Measurements from ENCODE around the gene MRPL11. TPM values are rescaled to one million over a fixed set of nuclear protein-coding genes. Genes with fewer than 3 reads are reported as not detected.
"Not testable (repeated sequence)": the region's sequence is repeated elsewhere in the genome, so short reads cannot be mapped to it uniquely, and the experiment has no call there.

The MRPL11 gene
- total and polyA plus RNA-seq, 4 donors = 15.5 to 53.4 (median 40.1) TPM

DNA sequence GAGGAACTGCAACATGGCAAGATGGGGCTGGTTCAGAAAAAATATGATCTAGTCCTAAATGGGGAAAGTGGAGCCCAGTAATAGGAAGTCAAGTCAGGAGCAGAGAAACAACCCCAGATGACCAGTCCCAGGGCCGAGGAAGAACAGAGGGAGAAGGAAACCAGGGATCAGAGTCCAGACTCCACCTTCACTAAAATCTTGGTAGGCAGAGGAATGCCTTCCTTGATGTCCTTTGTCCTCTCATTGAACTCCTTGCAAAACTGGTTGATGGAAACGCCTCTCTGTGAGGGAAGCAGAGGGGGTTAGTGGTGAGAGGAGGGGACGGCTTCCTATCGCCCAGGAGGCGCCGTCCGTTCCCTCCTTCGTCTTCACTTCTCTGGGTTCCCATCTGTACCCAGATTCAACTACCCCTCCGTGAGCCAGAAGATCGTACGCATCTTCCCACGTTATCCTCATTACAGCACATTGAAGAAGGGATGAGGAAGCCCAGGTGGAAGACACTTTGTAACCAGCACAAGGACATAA is 607 bp downstream of the MRPL11 start:
- Histone ChIP-seq H3K4me1 (ENCODE audit: control insufficient read depth, insufficient read depth, low read length) (peaks cover 15% of the 10 kb centered on the region), H3K27me3 (ENCODE audit: control insufficient read depth, insufficient read depth, low read length) (no peaks in the 10 kb centered on the region), H3K9me3 (ENCODE audit: control insufficient read depth, insufficient read depth, low read length) (no peaks in the 10 kb centered on the region), H3K4me3 (ENCODE audit: low read depth, low read length) (peak overlapping the region; percentile 76), H3K27ac (ENCODE audit: low read depth, low read length) (peak overlapping the region; percentile 82), H3K36me3 (ENCODE audit: control insufficient read depth, insufficient read depth, low read length) (peaks cover 25% of the 10 kb centered on the region)
- no peak for DNase-seq (ENCODE audit: low read depth in 4 of 6, low spot score in 6 of 6)
- WGBS (ENCODE audit: insufficient coverage) = 11% methylated on average over 3 of the region's 12 CpGs

- Histone ChIP-seq H3K27ac (ENCODE audit: low read depth, low read length) (no peak overlapping the region), H3K4me3 (ENCODE audit: low read depth, low read length) (no peak overlapping the region), H3K27me3 (ENCODE audit: control insufficient read depth, insufficient read depth, low read length) (no peaks in the 10 kb centered on the region), H3K4me1 (ENCODE audit: control insufficient read depth, insufficient read depth, low read length) (peaks cover 7% of the 10 kb centered on the region), H3K9me3 (ENCODE audit: control insufficient read depth, insufficient read depth, low read length) (no peaks in the 10 kb centered on the region), H3K36me3 (ENCODE audit: control insufficient read depth, insufficient read depth, low read length) (peaks cover 30% of the 10 kb centered on the region)
- 98% methylated on average over 5 of the region's 7 CpGs for WGBS (ENCODE audit: insufficient coverage)
- DNase-seq (ENCODE audit: low read depth in 4 of 6, low spot score in 6 of 6) = no peak
Observed at GRCh38 chr11:66432597-66432996, 6.1 kb downstream of the MRPL11 start.

DNA sequence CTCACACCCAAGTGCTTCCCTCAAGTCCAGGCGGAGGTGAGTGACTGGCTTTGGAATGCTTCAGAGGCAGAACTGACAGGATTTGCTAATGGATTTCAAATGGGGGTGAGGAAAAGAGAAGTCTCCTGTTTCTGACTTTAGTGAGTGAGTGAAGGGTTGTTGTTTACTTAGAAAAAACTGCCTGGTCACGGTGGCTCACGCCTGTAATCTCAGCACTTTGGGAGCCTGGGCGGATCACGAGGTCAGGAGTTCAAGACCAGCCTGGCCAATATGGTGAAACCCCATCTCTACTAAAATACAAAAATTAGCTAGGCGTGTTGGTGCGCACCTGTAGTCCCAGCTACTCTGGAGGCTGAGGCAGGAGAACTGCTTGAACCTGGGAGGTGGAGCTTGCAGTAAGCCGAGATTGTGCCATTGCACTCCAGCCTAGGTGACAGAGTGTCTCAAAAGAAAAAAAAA is 6.7 kb downstream of the MRPL11 start:
- H3K27ac ChIP-seq (ENCODE audit: low read depth, low read length); DNase-seq (ENCODE audit: low read depth in 4 of 6, low spot score in 6 of 6); H3K4me3 ChIP-seq (ENCODE audit: low read depth, low read length); H3K4me1 ChIP-seq (ENCODE audit: control insufficient read depth, insufficient read depth, low read length); H3K9me3 ChIP-seq (ENCODE audit: control insufficient read depth, insufficient read depth, low read length); H3K27me3 ChIP-seq (ENCODE audit: control insufficient read depth, insufficient read depth, low read length): not testable (repeated sequence)
- H3K36me3 ChIP-seq (ENCODE audit: control insufficient read depth, insufficient read depth, low read length) = peaks cover 27% of the 10 kb centered on the region
- 86% methylated on average over 6 of the region's 8 CpGs for WGBS (ENCODE audit: insufficient coverage)

GRCh38 chr11:66431287-66431686 is 7.4 kb downstream of the MRPL11 start:
- DNase-seq (ENCODE audit: low read depth in 4 of 6, low spot score in 6 of 6); H3K9me3 ChIP-seq (ENCODE audit: control insufficient read depth, insufficient read depth, low read length); H3K27me3 ChIP-seq (ENCODE audit: control insufficient read depth, insufficient read depth, low read length); H3K27ac ChIP-seq (ENCODE audit: low read depth, low read length); H3K4me3 ChIP-seq (ENCODE audit: low read depth, low read length); H3K4me1 ChIP-seq (ENCODE audit: control insufficient read depth, insufficient read depth, low read length): not testable (repeated sequence)
- H3K36me3 ChIP-seq (ENCODE audit: control insufficient read depth, insufficient read depth, low read length) = peaks cover 24% of the 10 kb centered on the region

- DNase-seq (ENCODE audit: low read depth in 4 of 6, low spot score in 6 of 6) = peak in 2 of 6 donors; percentile 87 to 94
- H3K36me3 ChIP-seq (ENCODE audit: control insufficient read depth, insufficient read depth, low read length) = peaks cover 15% of the 10 kb centered on the region
- no peaks in the 10 kb centered on the region for H3K9me3 ChIP-seq (ENCODE audit: control insufficient read depth, insufficient read depth, low read length)
- H3K27ac ChIP-seq (ENCODE audit: low read depth, low read length) = no peak overlapping the region
- 18% methylated on average over 7 of the region's 9 CpGs for WGBS (ENCODE audit: insufficient coverage)
- H3K4me1 ChIP-seq (ENCODE audit: control insufficient read depth, insufficient read depth, low read length) = no peaks in the 10 kb centered on the region
- H3K4me3 ChIP-seq (ENCODE audit: low read depth, low read length) = no peak overlapping the region
- H3K27me3 ChIP-seq (ENCODE audit: control insufficient read depth, insufficient read depth, low read length) = no peaks in the 10 kb centered on the region
Observed at GRCh38 chr11:66429983-66430602, 8.6 kb downstream of the MRPL11 start.

GRCh38 chr11:66428933-66429332 is 9.7 kb downstream of the MRPL11 start:
- WGBS (ENCODE audit: insufficient coverage) = no CpG with 5 or more reads among the region's 2 CpGs
- H3K36me3 ChIP-seq (ENCODE audit: control insufficient read depth, insufficient read depth, low read length) = peaks cover 21% of the 10 kb centered on the region

DNA sequence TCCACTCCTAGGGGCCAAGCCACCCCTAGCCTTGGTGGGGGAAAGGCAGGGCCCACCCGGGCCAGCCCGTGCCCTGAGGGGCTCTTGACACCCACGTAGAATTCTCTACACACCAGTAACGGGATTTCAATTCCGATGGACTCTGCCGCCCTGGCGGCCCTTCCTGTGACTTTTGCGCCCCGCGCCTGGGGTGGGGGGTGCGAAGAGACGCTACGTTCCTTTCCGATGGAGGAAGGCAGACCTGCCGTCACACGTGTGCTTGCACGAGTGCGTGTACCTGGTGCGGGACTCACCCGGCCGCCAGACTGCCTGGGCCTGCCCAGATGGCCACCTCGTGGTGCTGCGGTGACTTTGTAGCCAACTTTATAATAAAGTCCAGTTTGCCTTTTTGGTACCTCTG is 12.3 kb downstream of the MRPL11 start:
- Histone ChIP-seq H3K27me3 (ENCODE audit: control insufficient read depth, insufficient read depth, low read length) (peaks cover 5% of the 10 kb centered on the region), H3K4me3 (ENCODE audit: low read depth, low read length) (no peak overlapping the region), H3K27ac (ENCODE audit: low read depth, low read length) (no peak overlapping the region), H3K9me3 (ENCODE audit: control insufficient read depth, insufficient read depth, low read length) (no peaks in the 10 kb centered on the region), H3K36me3 (ENCODE audit: control insufficient read depth, insufficient read depth, low read length) (peaks cover 20% of the 10 kb centered on the region), H3K4me1 (ENCODE audit: control insufficient read depth, insufficient read depth, low read length) (peaks cover 15% of the 10 kb centered on the region)
- 63% methylated on average over 21 of the region's 23 CpGs for WGBS (ENCODE audit: insufficient coverage)
- no peak for DNase-seq (ENCODE audit: low read depth in 4 of 6, low spot score in 6 of 6)

More at GRCh38 chr11:66428933-66429332, 9.7 kb downstream of the MRPL11 start:
- no peak for DNase-seq (ENCODE audit: low read depth in 4 of 6, low spot score in 6 of 6)
- Histone ChIP-seq H3K27ac (ENCODE audit: low read depth, low read length) (no peak overlapping the region), H3K9me3 (ENCODE audit: control insufficient read depth, insufficient read depth, low read length) (no peaks in the 10 kb centered on the region), H3K4me3 (ENCODE audit: low read depth, low read length) (no peak overlapping the region), H3K27me3 (ENCODE audit: control insufficient read depth, insufficient read depth, low read length) (no peaks in the 10 kb centered on the region), H3K4me1 (ENCODE audit: control insufficient read depth, insufficient read depth, low read length) (no peaks in the 10 kb centered on the region)

GRCh38 chr11:66421492-66422205 is 17.0 kb downstream of the MRPL11 start:
- Histone ChIP-seq H3K27me3 (ENCODE audit: control insufficient read depth, insufficient read depth, low read length) (peaks cover 26% of the 10 kb centered on the region), H3K27ac (ENCODE audit: low read depth, low read length) (no peak overlapping the region), H3K36me3 (ENCODE audit: control insufficient read depth, insufficient read depth, low read length) (peaks cover 20% of the 10 kb centered on the region), H3K9me3 (ENCODE audit: control insufficient read depth, insufficient read depth, low read length) (no peaks in the 10 kb centered on the region), H3K4me1 (ENCODE audit: control insufficient read depth, insufficient read depth, low read length) (peaks cover 43% of the 10 kb centered on the region), H3K4me3 (ENCODE audit: low read depth, low read length) (peak overlapping the region; percentile 24)
- WGBS (ENCODE audit: insufficient coverage) = 8% methylated on average over 38 of the region's 38 CpGs
- DNase-seq (ENCODE audit: low read depth in 4 of 6, low spot score in 6 of 6) = peak in 5 of 6 donors; percentile 73 to 94 (median 82)

- Histone ChIP-seq H3K9me3 (ENCODE audit: control insufficient read depth, insufficient read depth, low read length) (no peaks in the 10 kb centered on the region), H3K36me3 (ENCODE audit: control insufficient read depth, insufficient read depth, low read length) (peaks cover 15% of the 10 kb centered on the region), H3K4me1 (ENCODE audit: control insufficient read depth, insufficient read depth, low read length) (peaks cover 49% of the 10 kb centered on the region), H3K27ac (ENCODE audit: low read depth, low read length) (no peak within 1 kb of the TSS), H3K4me3 (ENCODE audit: low read depth, low read length) (peak within 1 kb of the TSS; percentile 24), H3K27me3 (ENCODE audit: control insufficient read depth, insufficient read depth, low read length) (peaks cover 26% of the 10 kb centered on the region)
- 3% methylated on average over 64 of the region's 71 CpGs for WGBS (ENCODE audit: insufficient coverage)
- DNase-seq (ENCODE audit: low read depth in 4 of 6, low spot score in 6 of 6) = peak in 4 of 6 donors; percentile 62 to 97 (median 83)
Observed at GRCh38 chr11:66420671-66421476, 17.8 kb downstream of the MRPL11 start, which contains the start of gene NPAS4. Gene NPAS4 (plus strand): TSS chr11:66421035. CDS start chr11:66421180, 145 bp downstream.
